ENCODE measurements around the gene MLLT1.

DNA sequence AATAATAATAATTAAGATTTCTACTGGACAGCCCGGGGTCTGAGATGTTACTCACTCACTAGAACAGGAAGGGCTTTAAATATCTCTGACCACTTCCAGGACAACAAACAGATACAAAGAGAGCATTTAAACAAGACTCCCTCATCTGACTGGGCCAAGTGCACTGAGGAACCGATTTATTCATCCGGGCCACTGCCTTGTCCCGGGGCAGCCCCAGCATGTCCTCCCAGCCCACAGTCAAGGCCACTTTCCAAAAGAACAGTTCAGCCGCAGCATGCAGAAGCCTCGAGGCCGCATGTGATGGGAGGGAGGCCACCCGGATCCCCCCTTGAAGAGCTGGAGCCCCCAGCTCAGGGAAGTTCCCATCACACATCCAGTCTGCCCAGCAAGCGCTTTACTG lies 30.5 kb downstream of the MLLT1 start:
- TF ChIP-seq POLR2A (IDR thresholded peaks at IDR 0.05): no peak
- TF ChIP-seq, protein P1, sequence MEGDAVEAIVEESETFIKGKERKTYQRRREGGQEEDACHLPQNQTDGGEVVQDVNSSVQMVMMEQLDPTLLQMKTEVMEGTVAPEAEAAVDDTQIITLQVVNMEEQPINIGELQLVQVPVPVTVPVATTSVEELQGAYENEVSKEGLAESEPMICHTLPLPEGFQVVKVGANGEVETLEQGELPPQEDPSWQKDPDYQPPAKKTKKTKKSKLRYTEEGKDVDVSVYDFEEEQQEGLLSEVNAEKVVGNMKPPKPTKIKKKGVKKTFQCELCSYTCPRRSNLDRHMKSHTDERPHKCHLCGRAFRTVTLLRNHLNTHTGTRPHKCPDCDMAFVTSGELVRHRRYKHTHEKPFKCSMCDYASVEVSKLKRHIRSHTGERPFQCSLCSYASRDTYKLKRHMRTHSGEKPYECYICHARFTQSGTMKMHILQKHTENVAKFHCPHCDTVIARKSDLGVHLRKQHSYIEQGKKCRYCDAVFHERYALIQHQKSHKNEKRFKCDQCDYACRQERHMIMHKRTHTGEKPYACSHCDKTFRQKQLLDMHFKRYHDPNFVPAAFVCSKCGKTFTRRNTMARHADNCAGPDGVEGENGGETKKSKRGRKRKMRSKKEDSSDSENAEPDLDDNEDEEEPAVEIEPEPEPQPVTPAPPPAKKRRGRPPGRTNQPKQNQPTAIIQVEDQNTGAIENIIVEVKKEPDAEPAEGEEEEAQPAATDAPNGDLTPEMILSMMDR (IDR thresholded peaks at IDR 0.05): no peak

Data from uterus (tissue), 2 donors.